SK-N-SH (cell line): ENCODE measurements around the gene ARHGAP21. TPM values are rescaled to one million over a fixed set of nuclear protein-coding genes. Genes with fewer than 3 reads are reported as not detected.

Experiments used
- CTCF ChIA-PET: fragments of 300-600, 350-600 bp; formaldehyde crosslinking; extraction: SDS; loops from one replicate; lab custom pipeline; 2021; lab: Yijun Ruan, JAX
- POLR2A ChIA-PET: fragments of 350-600 bp; sonication (Branson Sonifier 250); formaldehyde crosslinking; extraction: SDS; loops from one replicate; lab custom pipeline; 2020; ENCODE audit warnings: antibody characterized with exemption, inconsistent platforms; lab: Yijun Ruan, JAX
- DNase-seq: peaks from one replicate; pipeline ENCODE4 v3.0.0; 2012
- H2AFZ ChIP-seq: fragments of 200-600 bp; sonication (generic); 2 replicates; pipeline ENCODE4 v1.8.1; 2016; ENCODE audit warnings: antibody characterized with exemption, mild to moderate bottlenecking, low read depth
- H3F3A ChIP-seq: fragments of 200-600 bp; sonication (generic); replicated peaks from 2 replicates; pipeline ENCODE3; 2016; ENCODE audit warnings: antibody characterized with exemption, mild to moderate bottlenecking; ENCODE audit not compliant: insufficient read depth
- H3K27ac ChIP-seq, 2 experiments: fragments of 200-500 bp in 1 of 2; fragments of 200-600 bp in 1 of 2; sonication (Bioruptor generic) in 1 of 2; sonication (generic), shearing (Covaris generic) in 1 of 2; 2 replicates each; pipeline versions ENCODE4 v1.5.1 to v1.6.1; 2014 to 2016; ENCODE audit warnings: low read depth in 2 of 2, inconsistent platforms in 1 of 2, low read length in 1 of 2, mild to moderate bottlenecking in 1 of 2, mixed read lengths in 1 of 2
- H3K27me3 ChIP-seq: fragments of 200-600 bp; sonication (generic), shearing (Covaris generic); 2 replicates; pipeline ENCODE4 v1.6.1; 2016; ENCODE audit warnings: mixed run types; ENCODE audit not compliant: insufficient read depth
- H3K36me3 ChIP-seq, 2 experiments: fragments of 200-500 bp in 1 of 2; fragments of 200-600 bp in 1 of 2; sonication (Bioruptor generic) in 1 of 2; sonication (generic) in 1 of 2; replicated peaks in 1 of 2; 2 replicates each; pipeline versions ENCODE3 to v1.5.1; 2014 to 2016; ENCODE audit warnings: low read length in 1 of 2, mild to moderate bottlenecking in 1 of 2; ENCODE audit not compliant: insufficient read depth in 2 of 2, control insufficient read depth in 1 of 2
- H3K4me1 ChIP-seq, 2 experiments: fragments of 200-500 bp in 1 of 2; fragments of 200-600 bp in 1 of 2; sonication (Bioruptor generic) in 1 of 2; sonication (generic), shearing (Covaris generic) in 1 of 2; 2 replicates each; pipeline versions ENCODE4 v1.5.1 to v1.6.1; 2014 to 2016; ENCODE audit warnings: low read depth in 1 of 2, low read length in 1 of 2, mixed run types in 1 of 2; ENCODE audit not compliant: insufficient read depth in 2 of 2, control insufficient read depth in 1 of 2
- H3K4me2 ChIP-seq: fragments of 200-600 bp; sonication (generic), shearing (Covaris generic); 2 replicates; pipeline ENCODE4 v1.6.1; 2017; ENCODE audit warnings: mixed run types
- H3K4me3 ChIP-seq, 2 experiments: fragments of 200-500 bp in 1 of 2; fragments of 200-600 bp in 1 of 2; sonication (Bioruptor generic) in 1 of 2; sonication (generic), shearing (Covaris generic) in 1 of 2; 2 replicates each; pipeline versions ENCODE4 v1.5.1 to v1.8.1; 2014 to 2016; ENCODE audit warnings: low read depth in 2 of 2, inconsistent platforms in 1 of 2, low read length in 1 of 2, mild to moderate bottlenecking in 1 of 2, mixed read lengths in 1 of 2, moderate library complexity in 1 of 2
- H3K79me2 ChIP-seq: fragments of 200-600 bp; sonication (generic); 2 replicates; pipeline ENCODE4 v1.8.1; 2017; ENCODE audit warnings: mild to moderate bottlenecking; ENCODE audit not compliant: insufficient read depth
- H3K9ac ChIP-seq: fragments of 200-600 bp; sonication (generic); 2 replicates; pipeline ENCODE4 v1.6.1; 2017; ENCODE audit warnings: mixed run types
- H3K9me2 ChIP-seq: fragments of 200-600 bp; sonication (generic); 2 replicates; pipeline ENCODE4 v1.6.1; 2017; ENCODE audit warnings: mixed run types
- H3K9me3 ChIP-seq: fragments of 200-600 bp; sonication (generic); 2 replicates; pipeline ENCODE4 v1.6.1; 2017; ENCODE audit warnings: mixed run types, mild to moderate bottlenecking, moderate library complexity
- H4K20me1 ChIP-seq: fragments of 200-600 bp; sonication (generic); 2 replicates; pipeline ENCODE4 v1.6.1; 2017; ENCODE audit warnings: mild to moderate bottlenecking, mixed run types; ENCODE audit not compliant: insufficient read depth
- EZH2phosphoT487 ChIP-seq: fragments of 200-600 bp; sonication (generic); IDR thresholded peaks from 2 replicates; pipeline ENCODE4 v1.6.1; 2017; ENCODE audit warnings: low read depth, mixed run types, mild to moderate bottlenecking, antibody characterized with exemption, moderate library complexity, borderline replicate concordance
- FOXJ3 ChIP-seq: sonication (generic); formaldehyde crosslinking; IDR thresholded peaks from 2 replicates; pipeline ENCODE4 v1.5.1; 2020; ENCODE audit warnings: mild to moderate bottlenecking, missing genetic modification reagents
- GABPA ChIP-seq: IDR thresholded peaks from 2 replicates; pipeline ENCODE4 v1.4.0; 2012; ENCODE audit warnings: low read depth, mild to moderate bottlenecking
- MEF2A ChIP-seq: IDR thresholded peaks from 2 replicates; pipeline ENCODE4 v1.4.0; 2012; ENCODE audit warnings: low read depth, borderline replicate concordance
- MXI1 ChIP-seq: IDR thresholded peaks from 2 replicates; pipeline ENCODE4 v1.6.1; 2012; ENCODE audit warnings: mild to moderate bottlenecking, low read depth, low read length, improper control_type of control experiment
- RAD21 ChIP-seq: IDR thresholded peaks from 2 replicates; pipeline ENCODE4 v1.6.1; 2012; ENCODE audit warnings: mild to moderate bottlenecking, low read length
- RCOR1 ChIP-seq: fragments of 150-350 bp; IDR thresholded peaks from 2 replicates; pipeline ENCODE4 v1.6.1; 2017; ENCODE audit warnings: antibody characterized with exemption, low read length
- RXRA ChIP-seq: IDR thresholded peaks from 2 replicates; pipeline ENCODE4 v1.4.0; 2012; ENCODE audit warnings: low read depth, mild to moderate bottlenecking, borderline replicate concordance
- SIN3A ChIP-seq: IDR thresholded peaks from 2 replicates; pipeline ENCODE4 v1.6.1; 2012; ENCODE audit warnings: low read depth, mild to moderate bottlenecking, low read length, moderate library complexity, borderline replicate concordance
- TEAD4 ChIP-seq: IDR thresholded peaks from 2 replicates; pipeline ENCODE4 v1.4.0; 2012; ENCODE audit warnings: mild to moderate bottlenecking, borderline replicate concordance; ENCODE audit not compliant: insufficient read depth
- YY1 ChIP-seq: IDR thresholded peaks from 2 replicates; pipeline ENCODE4 v1.4.0; 2012; ENCODE audit warnings: low read depth, mild to moderate bottlenecking
- WGBS: methylation state at CpG from one replicate; pipeline ENCODE4 v1.1.6; 2017; ENCODE audit warnings: low lambda C conversion rate; 5-methylcytosine and 5-hydroxymethylcytosine counted together
- polyA plus RNA-seq, 3 experiments: library from polyadenylated mRNA; depleted of rRNA; stranded (reverse); fragments of >200 nt; gene quantifications; 2 replicates each; pipeline ENCODE4 v1.2.3, GENCODE V29; 2012
- TF ChIP-seq, protein P1 (sequence below): fragments of 150-350 bp; IDR thresholded peaks from 2 replicates; pipeline ENCODE4 v1.6.1; 2016; ENCODE audit warnings: mild to moderate bottlenecking, low read depth, low read length
- TF ChIP-seq, protein P2 (sequence below): IDR thresholded peaks from 2 replicates; pipeline ENCODE4 v1.4.0; 2012; ENCODE audit warnings: low read depth
- TF ChIP-seq, protein P3 (sequence below): IDR thresholded peaks from 2 replicates; pipeline ENCODE4 v1.4.0; 2012; ENCODE audit warnings: low read depth, borderline replicate concordance
- TF ChIP-seq, protein P4 (sequence below): IDR thresholded peaks from 2 replicates; pipeline ENCODE4 v1.4.0; 2012; ENCODE audit warnings: low read depth, borderline replicate concordance
- TF ChIP-seq, protein P5 (sequence below): fragments of 150-350 bp; IDR thresholded peaks from 2 replicates; pipeline ENCODE4 v1.6.1; 2017; ENCODE audit warnings: antibody characterized with exemption, low read length, low read depth, borderline replicate concordance

ARHGAP21 gene
- polyA plus RNA-seq, 1 of the 3 experiments (the other 2 are of a cell fraction): 27.8 TPM

DNA sequence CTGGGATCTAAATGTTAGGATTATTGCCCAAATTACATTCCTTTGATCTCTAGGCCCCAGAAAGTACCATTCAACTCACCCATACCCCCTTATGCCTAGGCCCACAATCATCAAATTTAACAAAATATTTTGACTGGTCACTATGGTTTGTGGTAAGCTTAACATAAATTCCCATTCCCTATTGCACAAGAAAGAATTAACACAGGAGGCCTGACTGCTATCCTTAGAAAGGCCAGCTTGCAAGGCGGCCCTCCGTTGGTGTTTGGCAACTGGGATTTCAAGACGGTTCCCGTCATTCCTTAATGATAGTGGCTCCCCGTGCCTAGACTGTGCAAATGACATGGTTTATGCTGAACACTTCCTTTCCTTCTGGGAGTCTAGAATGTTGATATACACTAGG, 29.6 kb downstream of the ARHGAP21 start:
- no peak overlapping the region for H3K27ac ChIP-seq
- TF ChIP-seq MEF2A (no peak), RAD21 (no peak), FOXJ3 (CRISPR knock-in tag) (no peak), EZH2phosphoT487 (no peak), RXRA (no peak), GABPA (no peak), MXI1 (no peak), YY1 (no peak), RCOR1 (no peak), SIN3A (no peak)
- TF ChIP-seq, protein P1, sequence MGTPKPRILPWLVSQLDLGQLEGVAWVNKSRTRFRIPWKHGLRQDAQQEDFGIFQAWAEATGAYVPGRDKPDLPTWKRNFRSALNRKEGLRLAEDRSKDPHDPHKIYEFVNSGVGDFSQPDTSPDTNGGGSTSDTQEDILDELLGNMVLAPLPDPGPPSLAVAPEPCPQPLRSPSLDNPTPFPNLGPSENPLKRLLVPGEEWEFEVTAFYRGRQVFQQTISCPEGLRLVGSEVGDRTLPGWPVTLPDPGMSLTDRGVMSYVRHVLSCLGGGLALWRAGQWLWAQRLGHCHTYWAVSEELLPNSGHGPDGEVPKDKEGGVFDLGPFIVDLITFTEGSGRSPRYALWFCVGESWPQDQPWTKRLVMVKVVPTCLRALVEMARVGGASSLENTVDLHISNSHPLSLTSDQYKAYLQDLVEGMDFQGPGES: no peak
- TF ChIP-seq, protein P2, sequence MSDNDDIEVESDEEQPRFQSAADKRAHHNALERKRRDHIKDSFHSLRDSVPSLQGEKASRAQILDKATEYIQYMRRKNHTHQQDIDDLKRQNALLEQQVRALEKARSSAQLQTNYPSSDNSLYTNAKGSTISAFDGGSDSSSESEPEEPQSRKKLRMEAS: no peak
- ChIA-PET POLR2A (no interaction called here), CTCF (interaction anchor here (0.9 to 1.3 kb wide), 3 partner anchors 12 to 53 kb away, joined by 3 read pairs; no protein-coding TSS in a partner anchor)
- H3K4me3 ChIP-seq: no peak overlapping the region
- H3K9ac ChIP-seq: no peak overlapping the region
- H3K9me3 ChIP-seq: no peaks in the 10 kb centered on the region
- H2AFZ ChIP-seq: no peak overlapping the region
- no peaks in the 10 kb centered on the region for H3K9me2 ChIP-seq
- peaks cover 97% of the 10 kb centered on the region for H3K79me2 ChIP-seq
- peaks cover 5% of the 10 kb centered on the region for H3F3A ChIP-seq
- no peak for DNase-seq
- H4K20me1 ChIP-seq: peaks cover 81% of the 10 kb centered on the region
- no peak overlapping the region for H3K4me2 ChIP-seq
- no peaks in the 10 kb centered on the region; a peak in 1 of 4 replicates for H3K4me1 ChIP-seq
- no peaks in the 10 kb centered on the region for H3K27me3 ChIP-seq
- peaks cover 0 to 3% of the 10 kb centered on the region in 2 experiments for H3K36me3 ChIP-seq
- 100% methylated on average over 5 of the region's 5 CpGs for WGBS

DNA sequence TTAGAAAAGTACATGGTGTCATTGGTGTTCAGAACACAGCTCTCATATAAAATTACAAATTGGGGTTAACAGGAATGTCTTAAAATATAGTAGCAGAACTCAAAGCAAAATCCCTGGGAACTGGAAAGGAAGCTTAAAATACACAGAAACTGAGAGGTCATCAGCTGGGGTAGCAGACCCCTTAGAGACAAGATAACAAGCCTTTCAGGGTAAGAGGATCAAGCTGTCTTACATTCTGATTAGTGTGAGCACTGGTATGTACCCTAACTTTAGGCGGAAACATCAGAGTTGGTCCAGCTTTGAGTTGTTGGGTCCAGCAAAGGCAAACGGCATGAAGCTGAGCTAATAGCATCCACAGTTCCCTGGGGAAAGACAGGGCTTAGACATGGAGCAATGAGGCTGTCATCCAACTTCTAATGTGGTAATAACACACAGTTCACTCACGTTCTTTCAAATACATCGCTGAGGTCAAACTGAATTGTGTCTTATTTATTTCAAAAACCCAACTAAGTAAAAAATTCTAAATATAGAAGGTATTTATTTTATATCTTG, 32.6 kb downstream of the ARHGAP21 start:
- Histone ChIP-seq H3K27me3 (no peaks in the 10 kb centered on the region), H2AFZ (no peak overlapping the region), H3K9me3 (no peaks in the 10 kb centered on the region), H3K4me2 (no peak overlapping the region), H3K4me1 (no peaks in the 10 kb centered on the region; a peak in 1 of 4 replicates), H3K9ac (no peak overlapping the region), H3K9me2 (no peaks in the 10 kb centered on the region), H3K4me3 (no peak overlapping the region), H3F3A (peaks cover 11% of the 10 kb centered on the region)
- CTCF ChIA-PET: no interaction called here
- WGBS: 96% methylated on average over 4 of the region's 4 CpGs
- POLR2A ChIA-PET: no interaction called here
- TF ChIP-seq SIN3A: no peak
- TF ChIP-seq TEAD4: no peak
- TF ChIP-seq, protein P3, sequence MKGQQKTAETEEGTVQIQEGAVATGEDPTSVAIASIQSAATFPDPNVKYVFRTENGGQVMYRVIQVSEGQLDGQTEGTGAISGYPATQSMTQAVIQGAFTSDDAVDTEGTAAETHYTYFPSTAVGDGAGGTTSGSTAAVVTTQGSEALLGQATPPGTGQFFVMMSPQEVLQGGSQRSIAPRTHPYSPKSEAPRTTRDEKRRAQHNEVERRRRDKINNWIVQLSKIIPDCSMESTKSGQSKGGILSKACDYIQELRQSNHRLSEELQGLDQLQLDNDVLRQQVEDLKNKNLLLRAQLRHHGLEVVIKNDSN: no peak
- no peak for TF ChIP-seq YY1
- TF ChIP-seq, protein P4, sequence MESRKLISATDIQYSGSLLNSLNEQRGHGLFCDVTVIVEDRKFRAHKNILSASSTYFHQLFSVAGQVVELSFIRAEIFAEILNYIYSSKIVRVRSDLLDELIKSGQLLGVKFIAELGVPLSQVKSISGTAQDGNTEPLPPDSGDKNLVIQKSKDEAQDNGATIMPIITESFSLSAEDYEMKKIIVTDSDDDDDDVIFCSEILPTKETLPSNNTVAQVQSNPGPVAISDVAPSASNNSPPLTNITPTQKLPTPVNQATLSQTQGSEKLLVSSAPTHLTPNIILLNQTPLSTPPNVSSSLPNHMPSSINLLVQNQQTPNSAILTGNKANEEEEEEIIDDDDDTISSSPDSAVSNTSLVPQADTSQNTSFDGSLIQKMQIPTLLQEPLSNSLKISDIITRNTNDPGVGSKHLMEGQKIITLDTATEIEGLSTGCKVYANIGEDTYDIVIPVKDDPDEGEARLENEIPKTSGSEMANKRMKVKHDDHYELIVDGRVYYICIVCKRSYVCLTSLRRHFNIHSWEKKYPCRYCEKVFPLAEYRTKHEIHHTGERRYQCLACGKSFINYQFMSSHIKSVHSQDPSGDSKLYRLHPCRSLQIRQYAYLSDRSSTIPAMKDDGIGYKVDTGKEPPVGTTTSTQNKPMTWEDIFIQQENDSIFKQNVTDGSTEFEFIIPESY: no peak
- TF ChIP-seq, protein P5, sequence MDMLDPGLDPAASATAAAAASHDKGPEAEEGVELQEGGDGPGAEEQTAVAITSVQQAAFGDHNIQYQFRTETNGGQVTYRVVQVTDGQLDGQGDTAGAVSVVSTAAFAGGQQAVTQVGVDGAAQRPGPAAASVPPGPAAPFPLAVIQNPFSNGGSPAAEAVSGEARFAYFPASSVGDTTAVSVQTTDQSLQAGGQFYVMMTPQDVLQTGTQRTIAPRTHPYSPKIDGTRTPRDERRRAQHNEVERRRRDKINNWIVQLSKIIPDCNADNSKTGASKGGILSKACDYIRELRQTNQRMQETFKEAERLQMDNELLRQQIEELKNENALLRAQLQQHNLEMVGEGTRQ: no peak
- TF ChIP-seq, all 33 proteins: peak for 0
- H3K27ac ChIP-seq: no peak overlapping the region
- H4K20me1 ChIP-seq: peaks cover 75% of the 10 kb centered on the region
- DNase-seq: no peak
- H3K79me2 ChIP-seq: peaks cover 96% of the 10 kb centered on the region
- peaks cover 0 to 6% of the 10 kb centered on the region in 2 experiments for H3K36me3 ChIP-seq
